ENCODE measurements around the gene MOCS2.
"Not testable (repeated sequence)": the region's sequence is repeated elsewhere in the genome, so short reads cannot be mapped to it uniquely, and the experiment has no call there.

Gene MOCS2

DNA sequence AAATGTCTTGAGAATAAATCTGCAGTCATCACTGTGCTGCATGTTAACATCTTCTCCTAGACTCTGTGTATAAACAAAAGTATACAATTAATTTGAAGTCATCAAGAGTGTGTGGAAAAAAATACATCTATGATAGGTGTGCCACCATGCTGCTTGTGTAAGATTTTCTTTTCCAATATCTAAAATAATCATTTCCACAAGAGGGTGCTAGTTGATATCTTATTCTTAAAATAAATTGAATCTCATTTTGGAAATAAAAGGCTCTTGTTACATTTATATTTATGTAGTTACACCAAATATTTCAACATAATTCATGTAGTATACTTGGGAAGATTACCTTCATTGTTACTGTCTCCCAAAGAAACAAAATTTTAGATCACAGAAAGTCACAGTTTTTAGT lies 14.1 kb upstream of the MOCS2 start:
- no peak overlapping the region for H3K4me3 ChIP-seq (ENCODE audit: low read depth, low read length)
- TF ChIP-seq, protein P1, sequence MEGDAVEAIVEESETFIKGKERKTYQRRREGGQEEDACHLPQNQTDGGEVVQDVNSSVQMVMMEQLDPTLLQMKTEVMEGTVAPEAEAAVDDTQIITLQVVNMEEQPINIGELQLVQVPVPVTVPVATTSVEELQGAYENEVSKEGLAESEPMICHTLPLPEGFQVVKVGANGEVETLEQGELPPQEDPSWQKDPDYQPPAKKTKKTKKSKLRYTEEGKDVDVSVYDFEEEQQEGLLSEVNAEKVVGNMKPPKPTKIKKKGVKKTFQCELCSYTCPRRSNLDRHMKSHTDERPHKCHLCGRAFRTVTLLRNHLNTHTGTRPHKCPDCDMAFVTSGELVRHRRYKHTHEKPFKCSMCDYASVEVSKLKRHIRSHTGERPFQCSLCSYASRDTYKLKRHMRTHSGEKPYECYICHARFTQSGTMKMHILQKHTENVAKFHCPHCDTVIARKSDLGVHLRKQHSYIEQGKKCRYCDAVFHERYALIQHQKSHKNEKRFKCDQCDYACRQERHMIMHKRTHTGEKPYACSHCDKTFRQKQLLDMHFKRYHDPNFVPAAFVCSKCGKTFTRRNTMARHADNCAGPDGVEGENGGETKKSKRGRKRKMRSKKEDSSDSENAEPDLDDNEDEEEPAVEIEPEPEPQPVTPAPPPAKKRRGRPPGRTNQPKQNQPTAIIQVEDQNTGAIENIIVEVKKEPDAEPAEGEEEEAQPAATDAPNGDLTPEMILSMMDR (IDR thresholded peaks at IDR 0.05; ENCODE audit: low read depth, low read length), result peak; percentile 5; the same call in 1 of the 2 replicates

GRCh38 chr5:53120165-53120564 lies 10.6 kb upstream of the MOCS2 start:
- no peak overlapping the region for H3K4me3 ChIP-seq (ENCODE audit: low read depth, low read length)
- TF ChIP-seq, protein P1 (IDR thresholded peaks at IDR 0.05; ENCODE audit: low read depth, low read length), result no peak

DNA sequence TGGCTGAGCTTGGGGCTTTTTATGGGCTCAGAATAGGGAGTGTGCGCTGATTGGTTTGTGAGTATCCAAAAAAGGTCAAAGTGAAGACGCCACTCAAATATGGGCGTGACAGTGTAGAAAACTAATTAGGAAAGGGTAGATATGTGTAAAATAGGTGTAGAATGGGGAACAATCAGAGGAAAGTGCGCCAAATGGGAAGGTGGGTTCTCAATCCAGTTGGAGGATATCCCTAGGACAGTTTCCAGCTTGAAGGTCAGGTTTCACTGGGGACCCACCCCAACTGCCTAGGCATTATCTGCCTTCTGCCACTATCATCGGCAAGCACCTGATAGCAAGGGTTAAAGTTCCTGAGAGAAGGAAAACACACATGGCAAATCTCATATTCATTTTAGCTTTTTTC lies 9.3 kb upstream of the MOCS2 start:
- TF ChIP-seq, protein P1 (IDR thresholded peaks at IDR 0.05; ENCODE audit: low read depth, low read length), result no peak
- H3K4me3 ChIP-seq (ENCODE audit: low read depth, low read length), result no peak overlapping the region

- H3K4me3 ChIP-seq (ENCODE audit: low read depth, low read length), result no peak overlapping the region
- TF ChIP-seq, protein P1 (IDR thresholded peaks at IDR 0.05; ENCODE audit: low read depth, low read length), result no peak
These were observed 7.0 kb upstream of the MOCS2 start for GRCh38 chr5:53116597-53116996.

DNA sequence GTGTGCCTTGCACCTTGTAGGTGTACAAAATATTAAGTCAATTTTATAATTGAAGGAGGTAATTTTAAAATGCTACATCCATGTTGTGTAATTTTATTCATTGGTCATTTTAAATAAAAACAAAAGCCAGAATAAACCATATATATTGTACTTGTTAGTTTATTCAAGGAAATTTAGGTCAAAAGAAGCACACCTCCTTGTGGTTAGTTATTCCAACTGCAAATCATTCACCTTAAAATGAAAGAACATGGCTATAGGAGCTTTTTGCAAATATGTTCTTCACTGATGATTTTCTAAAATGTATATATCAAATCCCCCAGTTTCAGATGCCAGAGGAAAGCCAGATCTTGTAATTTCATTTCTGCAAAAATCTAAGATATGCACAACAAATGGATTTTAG lies 5.4 kb upstream of the MOCS2 start:
- H3K4me3 ChIP-seq (ENCODE audit: low read depth, low read length), result no peak overlapping the region
- TF ChIP-seq, protein P1 (IDR thresholded peaks at IDR 0.05; ENCODE audit: low read depth, low read length), result no peak

DNA sequence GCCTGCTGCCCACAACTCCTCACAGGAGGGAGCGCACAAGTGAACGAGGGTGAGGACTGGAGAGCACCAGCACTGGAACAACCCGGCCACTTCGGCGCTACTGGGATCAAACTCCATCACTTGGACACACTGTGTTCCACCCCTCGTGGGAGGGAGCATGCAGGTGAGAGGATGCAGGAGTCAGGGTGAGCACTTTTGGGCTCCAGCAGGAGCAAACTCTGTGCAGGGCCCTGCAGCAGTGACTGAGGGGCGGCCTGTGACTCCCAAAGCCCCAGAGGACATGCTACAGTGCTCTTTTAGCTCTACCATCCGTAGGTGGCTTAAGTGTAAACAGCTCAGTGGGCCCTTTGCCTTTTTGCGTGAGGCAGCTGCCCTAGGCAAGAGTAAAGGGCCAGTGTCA lies 4.4 kb upstream of the MOCS2 start:
- TF ChIP-seq, protein P1 (IDR thresholded peaks at IDR 0.05; ENCODE audit: low read depth, low read length), result no peak
- H3K4me3 ChIP-seq (ENCODE audit: low read depth, low read length), result no peak overlapping the region

DNA sequence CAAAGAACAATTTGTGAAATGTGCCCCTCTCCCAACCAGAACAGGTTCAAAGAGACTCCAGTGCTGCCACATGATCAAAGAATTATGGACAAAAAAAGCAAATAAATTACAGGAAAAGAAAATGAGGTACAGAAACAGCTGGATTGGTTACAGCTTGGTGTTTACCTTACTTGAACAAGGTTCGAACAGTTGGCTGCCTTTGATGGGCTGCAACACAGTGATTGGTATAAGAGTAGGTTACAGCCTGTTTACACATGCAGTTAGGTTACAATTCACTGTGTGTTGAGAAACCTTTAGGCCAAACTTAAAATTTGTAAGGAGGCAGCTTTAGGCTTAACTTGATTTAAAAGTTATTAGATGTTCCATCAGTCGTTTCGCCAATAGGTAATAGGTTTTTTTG lies 3.4 kb upstream of the MOCS2 start:
- TF ChIP-seq, protein P1 (IDR thresholded peaks at IDR 0.05; ENCODE audit: low read depth, low read length), result no peak
- H3K4me3 ChIP-seq (ENCODE audit: low read depth, low read length), result no peak overlapping the region

GRCh38 chr5:53112307-53112706 lies 2.8 kb upstream of the MOCS2 start:
- H3K4me3 ChIP-seq (ENCODE audit: low read depth, low read length), result not testable (repeated sequence)

Measured in WI38 (cell line).